NCI-H2196 treated with DMSO at 0.1 percent for 48 hours (cell line): ENCODE measurements around the gene MYOT.

Experiments
- DNase-seq: peaks from one replicate; lab custom pipeline; 2025; ENCODE audit not compliant: unreplicated experiment; lab: John Stamatoyannopoulos, UW

MYOT gene

GRCh38 chr5:137899493-137899892, 31.8 kb downstream of the MYOT start:
- DNase-seq = no peak

GRCh38 chr5:137901011-137901817, 33.6 kb downstream of the MYOT start:
- DNase-seq = no peak

- no peak for DNase-seq
Measured at GRCh38 chr5:137902408-137903133, 34.9 kb downstream of the MYOT start.

- no peak for DNase-seq
Measured at GRCh38 chr5:137914758-137915157, 47.1 kb downstream of the MYOT start.

GRCh38 chr5:137916923-137917322, 49.3 kb downstream of the MYOT start:
- no peak for DNase-seq

GRCh38 chr5:137921931-137922330, 54.3 kb downstream of the MYOT start:
- no peak for DNase-seq

- no peak for DNase-seq
Measured at GRCh38 chr5:137923856-137924255, 56.2 kb downstream of the MYOT start.

- no peak for DNase-seq
Measured at GRCh38 chr5:137932800-137933199, 65.1 kb downstream of the MYOT start.

GRCh38 chr5:137933491-137933911, 65.8 kb downstream of the MYOT start:
- no peak for DNase-seq

GRCh38 chr5:137935190-137935589, 67.5 kb downstream of the MYOT start:
- DNase-seq = no peak

GRCh38 chr5:137935694-137936093, 68.0 kb downstream of the MYOT start:
- DNase-seq = no peak
